ENCODE data around the gene LHX4.

LHX4 gene

DNA sequence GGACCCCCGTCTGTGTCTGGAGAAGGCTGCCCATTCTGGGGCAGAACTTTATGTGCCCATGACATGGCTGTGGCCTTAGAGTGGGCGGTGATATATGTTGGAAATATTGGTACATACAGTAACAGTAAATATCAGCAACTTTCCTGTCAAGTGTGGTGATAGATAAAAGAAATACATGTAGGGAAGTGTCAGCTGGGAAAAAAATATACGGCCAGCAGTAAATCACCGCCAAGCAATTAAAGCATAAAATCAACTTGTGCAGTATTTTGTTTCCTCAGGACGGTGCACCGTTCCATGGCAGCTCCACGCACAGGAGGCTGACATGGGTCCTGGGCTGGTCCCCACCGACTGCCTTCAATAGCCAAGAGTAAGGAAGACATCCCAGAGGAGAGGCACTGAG, 27.4 kb downstream of the LHX4 start:
- H3K27ac ChIP-seq: no peak overlapping the region
- DNase-seq (ENCODE audit: low spot score): no peak
- no peak overlapping the region for H3K4me3 ChIP-seq
- TF ChIP-seq, protein P1, sequence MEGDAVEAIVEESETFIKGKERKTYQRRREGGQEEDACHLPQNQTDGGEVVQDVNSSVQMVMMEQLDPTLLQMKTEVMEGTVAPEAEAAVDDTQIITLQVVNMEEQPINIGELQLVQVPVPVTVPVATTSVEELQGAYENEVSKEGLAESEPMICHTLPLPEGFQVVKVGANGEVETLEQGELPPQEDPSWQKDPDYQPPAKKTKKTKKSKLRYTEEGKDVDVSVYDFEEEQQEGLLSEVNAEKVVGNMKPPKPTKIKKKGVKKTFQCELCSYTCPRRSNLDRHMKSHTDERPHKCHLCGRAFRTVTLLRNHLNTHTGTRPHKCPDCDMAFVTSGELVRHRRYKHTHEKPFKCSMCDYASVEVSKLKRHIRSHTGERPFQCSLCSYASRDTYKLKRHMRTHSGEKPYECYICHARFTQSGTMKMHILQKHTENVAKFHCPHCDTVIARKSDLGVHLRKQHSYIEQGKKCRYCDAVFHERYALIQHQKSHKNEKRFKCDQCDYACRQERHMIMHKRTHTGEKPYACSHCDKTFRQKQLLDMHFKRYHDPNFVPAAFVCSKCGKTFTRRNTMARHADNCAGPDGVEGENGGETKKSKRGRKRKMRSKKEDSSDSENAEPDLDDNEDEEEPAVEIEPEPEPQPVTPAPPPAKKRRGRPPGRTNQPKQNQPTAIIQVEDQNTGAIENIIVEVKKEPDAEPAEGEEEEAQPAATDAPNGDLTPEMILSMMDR (IDR thresholded peaks at IDR 0.05): no peak

GRCh38 chr1:180258290-180258689, 28.2 kb downstream of the LHX4 start:
- Histone ChIP-seq H3K27ac (no peak overlapping the region), H3K4me3 (no peak overlapping the region)
- no peak for DNase-seq (ENCODE audit: low spot score)
- TF ChIP-seq, protein P1 (IDR thresholded peaks at IDR 0.05): no peak

GRCh38 chr1:180258935-180259334, 28.9 kb downstream of the LHX4 start:
- Histone ChIP-seq H3K4me3 (no peak overlapping the region), H3K27ac (no peak overlapping the region)
- TF ChIP-seq, protein P1 (IDR thresholded peaks at IDR 0.05): no peak
- no peak for DNase-seq (ENCODE audit: low spot score)

- no peak overlapping the region for H3K27ac ChIP-seq
- DNase-seq (ENCODE audit: low spot score): no peak
- H3K4me3 ChIP-seq: no peak overlapping the region
- TF ChIP-seq, protein P1 (IDR thresholded peaks at IDR 0.05): no peak
These were observed 29.6 kb downstream of the LHX4 start for GRCh38 chr1:180259431-180260338.

- H3K4me3 ChIP-seq: no peak overlapping the region
- TF ChIP-seq, protein P1 (IDR thresholded peaks at IDR 0.05): no peak
- DNase-seq (ENCODE audit: low spot score): no peak
- no peak overlapping the region for H3K27ac ChIP-seq
These were observed 30.5 kb downstream of the LHX4 start for GRCh38 chr1:180260541-180260940.

GRCh38 chr1:180261030-180261429, 31.0 kb downstream of the LHX4 start:
- no peak overlapping the region for H3K27ac ChIP-seq
- TF ChIP-seq, protein P1 (IDR thresholded peaks at IDR 0.05): no peak

More at GRCh38 chr1:180261030-180261429, 31.0 kb downstream of the LHX4 start:
- H3K4me3 ChIP-seq: no peak overlapping the region
- DNase-seq (ENCODE audit: low spot score): no peak

Measured in coronary artery (tissue), 2 donors.